HG03045 (cell line): Measurements from ENCODE around the gene PSEN1.

Experiments used
- ATAC-seq: cut with Tn5 transposase; IDR thresholded peaks from one replicate; pipeline ENCODE4 v1.9.1; 2021; ENCODE audit warnings: mild to moderate bottlenecking, moderate library complexity; ENCODE audit not compliant: unreplicated experiment

PSEN1 gene

DNA sequence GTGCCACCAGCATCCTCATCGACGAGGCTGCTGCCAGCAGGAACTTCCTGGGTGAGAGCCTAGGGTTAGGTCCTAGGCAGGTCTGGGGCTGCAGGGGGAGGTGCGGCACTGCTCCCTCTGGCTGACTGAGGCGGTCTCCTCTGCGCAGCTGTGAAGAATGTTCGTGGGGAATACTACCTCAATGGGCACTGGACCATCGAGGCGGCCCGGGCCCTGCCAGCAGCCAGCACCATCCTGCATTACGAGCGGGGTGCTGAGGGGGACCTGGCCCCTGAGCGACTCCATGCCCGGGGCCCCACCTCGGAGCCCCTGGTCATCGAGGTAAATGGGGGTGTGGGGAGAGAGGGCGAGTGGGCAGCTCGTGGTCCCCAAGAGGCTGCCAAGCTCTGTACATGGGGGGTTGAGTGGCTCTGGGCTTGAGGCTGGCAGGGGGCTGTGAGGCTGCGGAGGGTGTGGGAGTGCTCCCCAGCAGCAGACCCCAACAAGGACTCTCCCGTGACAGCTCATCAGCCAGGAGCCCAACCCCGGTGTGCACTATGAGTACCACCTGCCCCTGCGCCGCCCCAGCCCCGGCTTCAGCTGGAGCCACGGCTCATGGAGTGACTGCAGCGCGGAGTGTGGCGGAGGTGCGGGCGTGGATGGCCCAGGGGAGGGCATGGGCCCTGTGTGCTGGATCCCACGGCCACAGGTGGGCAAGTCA, 115.4 kb downstream of the PSEN1 start:
- no peak for ATAC-seq

DNA sequence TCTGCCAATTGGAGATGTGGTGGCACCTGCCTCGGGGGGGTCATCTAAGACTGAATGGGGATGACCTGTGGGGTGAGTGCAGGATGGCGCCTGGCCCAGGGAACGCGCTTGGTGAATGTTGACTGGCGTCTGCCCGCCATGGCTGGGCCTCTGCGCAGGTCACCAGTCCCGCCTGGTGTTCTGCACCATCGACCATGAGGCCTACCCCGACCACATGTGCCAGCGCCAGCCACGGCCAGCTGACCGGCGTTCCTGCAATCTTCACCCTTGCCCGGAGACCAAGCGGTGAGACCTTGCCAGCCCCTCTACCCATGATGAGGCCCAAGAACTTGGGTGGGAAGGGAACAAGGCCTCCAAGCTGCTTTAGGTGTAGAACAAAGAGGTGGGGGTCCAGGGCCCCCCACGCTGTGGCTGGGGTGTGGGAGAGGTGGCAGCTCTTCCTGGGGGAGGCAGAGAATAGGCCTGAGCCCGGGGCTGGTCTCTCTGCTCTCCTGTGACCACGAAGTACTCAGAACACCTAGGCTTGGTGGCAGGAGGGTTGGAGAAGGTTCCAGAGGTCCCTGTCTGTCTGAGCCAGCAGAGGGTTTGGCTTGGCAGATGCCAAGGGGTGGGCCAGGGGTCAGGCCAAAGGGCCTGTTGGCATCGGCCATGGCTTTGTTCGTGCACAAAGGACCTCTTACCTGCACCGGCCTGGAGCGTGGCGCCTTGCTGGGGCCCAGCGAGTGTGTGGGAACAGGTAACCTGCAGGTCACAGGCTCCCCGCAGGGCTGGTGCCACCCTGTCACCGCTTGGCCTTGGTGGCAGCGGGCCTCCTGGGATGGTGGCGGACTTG, 116.4 kb downstream of the PSEN1 start:
- no peak for ATAC-seq

DNA sequence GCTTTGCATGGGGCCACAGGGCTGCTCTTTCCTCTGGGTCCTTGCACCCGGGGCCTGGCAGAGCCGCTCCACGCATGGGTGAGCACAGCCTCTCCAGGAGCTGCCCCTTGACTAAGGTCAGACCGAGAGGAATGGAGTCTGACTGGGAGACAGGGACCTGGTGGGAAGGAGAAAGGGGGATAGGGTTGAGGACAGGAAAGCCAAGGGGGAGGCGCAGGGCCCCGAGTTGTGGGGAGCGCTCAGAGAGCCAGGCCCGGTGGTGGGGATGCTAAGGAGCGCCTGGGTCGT, 117.0 kb downstream of the PSEN1 start:
- ATAC-seq: no peak

DNA sequence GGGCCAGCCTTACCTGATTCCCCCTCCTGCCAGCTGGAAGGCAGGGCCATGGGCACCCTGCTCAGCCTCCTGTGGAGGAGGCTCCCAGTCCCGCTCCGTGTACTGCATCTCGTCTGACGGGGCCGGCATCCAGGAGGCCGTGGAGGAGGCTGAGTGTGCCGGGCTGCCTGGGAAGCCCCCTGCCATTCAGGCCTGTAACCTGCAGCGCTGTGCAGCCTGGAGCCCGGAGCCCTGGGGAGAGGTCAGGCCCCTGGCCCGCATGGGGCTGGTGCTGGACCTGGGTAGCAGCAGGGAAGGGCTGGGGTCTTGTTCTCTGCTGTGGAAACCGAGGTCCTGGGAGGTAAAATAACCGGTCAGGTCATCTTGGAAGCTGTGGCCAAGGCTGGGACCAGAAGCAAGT, 117.4 kb downstream of the PSEN1 start:
- no peak for ATAC-seq

GRCh38 chr14:73254247-73255004, 118.1 kb downstream of the PSEN1 start:
- no peak for ATAC-seq

- no peak for ATAC-seq
Observed at GRCh38 chr14:73255005-73255400, 118.7 kb downstream of the PSEN1 start.

DNA sequence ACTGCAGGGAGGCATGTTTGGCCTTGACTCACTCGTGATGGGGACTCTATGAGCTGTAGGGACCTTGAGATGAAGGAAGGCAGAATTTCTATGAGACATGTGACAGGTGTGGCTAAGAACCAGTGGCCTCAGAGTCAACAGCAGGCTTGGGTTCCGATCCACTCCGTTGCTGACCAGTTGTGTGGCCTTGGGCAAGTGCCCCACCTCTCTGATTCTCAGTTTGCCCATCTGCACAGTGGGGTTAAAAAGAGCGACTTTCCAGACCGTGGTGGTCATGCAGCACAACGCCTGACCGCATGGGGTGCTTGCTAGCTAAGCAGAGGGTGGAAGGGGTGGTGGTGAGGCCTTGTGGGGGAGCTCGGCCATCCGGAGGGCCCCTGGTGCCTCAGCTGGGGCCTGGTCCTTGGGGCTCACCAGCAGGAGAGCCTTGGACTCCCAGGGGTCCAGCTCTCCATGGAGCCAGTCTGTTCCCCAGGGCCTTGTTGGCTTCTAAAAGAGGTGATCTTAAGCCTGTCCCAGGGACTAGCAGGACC, 119.5 kb downstream of the PSEN1 start:
- ATAC-seq: no peak

GRCh38 chr14:73258076-73258475, 121.8 kb downstream of the PSEN1 start:
- no peak for ATAC-seq

DNA sequence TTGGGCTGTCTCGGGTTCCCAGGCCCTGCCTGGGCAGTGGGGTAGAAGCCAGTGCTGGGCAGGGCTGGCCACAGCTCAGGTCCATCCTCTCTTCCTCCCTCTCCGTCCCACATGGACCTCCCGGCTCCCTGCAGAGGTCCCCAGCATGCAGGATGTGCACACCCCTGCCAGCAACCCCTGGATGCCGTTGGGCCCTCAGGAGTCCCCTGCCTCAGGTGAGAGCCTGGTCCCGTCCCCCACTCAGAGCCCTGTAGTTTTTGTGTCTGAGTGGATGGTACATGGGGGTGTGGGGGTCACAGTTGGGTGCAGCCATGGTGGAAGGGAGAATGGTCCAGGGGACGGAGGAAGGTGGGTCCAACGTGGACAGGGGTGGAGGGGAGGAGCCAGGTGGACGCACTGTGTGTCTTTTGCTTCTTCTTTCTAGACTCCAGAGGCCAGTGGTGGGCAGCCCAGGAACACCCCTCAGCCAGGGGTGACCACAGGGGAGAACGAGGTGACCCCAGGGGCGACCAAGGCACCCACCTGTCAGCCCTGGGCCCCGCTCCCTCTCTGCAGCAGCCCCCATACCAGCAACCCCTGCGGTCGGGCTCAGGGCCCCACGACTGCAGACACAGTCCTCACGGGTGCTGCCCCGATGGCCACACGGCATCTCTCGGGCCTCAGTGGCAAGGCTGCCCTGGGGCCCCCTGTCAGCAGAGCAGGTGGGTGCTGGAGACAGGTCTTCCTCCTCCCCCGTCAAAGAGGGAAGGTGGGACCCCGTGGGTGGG, 122.7 kb downstream of the PSEN1 start:
- no peak for ATAC-seq

- ATAC-seq: no peak
Observed at GRCh38 chr14:73259837-73260236, 123.5 kb downstream of the PSEN1 start.

DNA sequence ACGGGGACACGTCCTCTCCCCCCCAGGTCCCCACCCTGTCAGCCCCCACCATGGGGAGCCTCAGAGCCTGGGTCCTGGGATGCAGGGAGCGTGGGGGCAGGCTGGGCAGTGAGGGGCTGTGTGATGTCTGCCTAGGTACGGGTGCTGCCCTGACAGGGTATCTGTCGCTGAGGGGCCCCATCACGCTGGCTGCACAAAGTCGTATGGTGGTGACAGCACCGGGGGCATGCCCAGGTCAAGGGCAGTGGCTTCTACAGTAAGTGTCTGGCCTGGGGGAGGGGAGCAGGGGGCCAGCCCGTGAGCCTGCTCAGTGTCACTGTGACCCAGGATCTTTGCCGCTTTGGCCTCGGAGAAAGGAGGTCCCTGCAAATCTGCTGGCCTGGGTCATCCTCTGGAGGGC, 124.3 kb downstream of the PSEN1 start:
- no peak for ATAC-seq

- no peak for ATAC-seq
Observed at GRCh38 chr14:73261075-73261474, 124.8 kb downstream of the PSEN1 start.

- no peak for ATAC-seq
Observed at GRCh38 chr14:73261520-73262426, 125.5 kb downstream of the PSEN1 start.

DNA sequence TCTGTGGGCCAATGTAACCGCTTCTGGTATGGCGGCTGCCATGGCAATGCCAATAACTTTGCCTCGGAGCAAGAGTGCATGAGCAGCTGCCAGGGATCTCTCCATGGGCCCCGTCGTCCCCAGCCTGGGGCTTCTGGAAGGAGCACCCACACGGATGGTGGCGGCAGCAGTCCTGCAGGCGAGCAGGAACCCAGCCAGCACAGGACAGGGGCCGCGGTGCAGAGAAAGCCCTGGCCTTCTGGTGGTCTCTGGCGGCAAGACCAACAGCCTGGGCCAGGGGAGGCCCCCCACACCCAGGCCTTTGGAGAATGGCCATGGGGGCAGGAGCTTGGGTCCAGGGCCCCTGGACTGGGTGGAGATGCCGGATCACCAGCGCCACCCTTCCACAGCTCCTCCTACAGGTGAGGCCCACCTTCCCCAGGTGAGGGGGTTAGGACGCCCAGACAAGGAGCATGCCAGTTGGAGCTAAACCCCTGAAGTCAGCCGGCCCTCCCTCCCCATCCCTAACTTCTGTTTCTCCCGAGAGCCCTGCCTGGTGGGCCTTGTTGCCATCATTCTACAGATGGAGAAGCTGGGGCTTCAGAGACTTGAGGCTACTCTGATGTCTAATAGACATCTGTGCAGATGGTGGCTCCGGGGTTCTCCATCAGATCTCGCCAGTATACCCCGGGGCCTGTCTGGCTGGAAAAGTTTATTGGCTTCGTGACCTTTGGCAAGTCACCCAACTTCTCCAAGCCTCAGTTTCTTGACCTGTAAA, 126.3 kb downstream of the PSEN1 start:
- no peak for ATAC-seq

- no peak for ATAC-seq
Observed at GRCh38 chr14:73263606-73264005, 127.3 kb downstream of the PSEN1 start.

GRCh38 chr14:73264080-73264884, 128.0 kb downstream of the PSEN1 start:
- ATAC-seq: no peak

DNA sequence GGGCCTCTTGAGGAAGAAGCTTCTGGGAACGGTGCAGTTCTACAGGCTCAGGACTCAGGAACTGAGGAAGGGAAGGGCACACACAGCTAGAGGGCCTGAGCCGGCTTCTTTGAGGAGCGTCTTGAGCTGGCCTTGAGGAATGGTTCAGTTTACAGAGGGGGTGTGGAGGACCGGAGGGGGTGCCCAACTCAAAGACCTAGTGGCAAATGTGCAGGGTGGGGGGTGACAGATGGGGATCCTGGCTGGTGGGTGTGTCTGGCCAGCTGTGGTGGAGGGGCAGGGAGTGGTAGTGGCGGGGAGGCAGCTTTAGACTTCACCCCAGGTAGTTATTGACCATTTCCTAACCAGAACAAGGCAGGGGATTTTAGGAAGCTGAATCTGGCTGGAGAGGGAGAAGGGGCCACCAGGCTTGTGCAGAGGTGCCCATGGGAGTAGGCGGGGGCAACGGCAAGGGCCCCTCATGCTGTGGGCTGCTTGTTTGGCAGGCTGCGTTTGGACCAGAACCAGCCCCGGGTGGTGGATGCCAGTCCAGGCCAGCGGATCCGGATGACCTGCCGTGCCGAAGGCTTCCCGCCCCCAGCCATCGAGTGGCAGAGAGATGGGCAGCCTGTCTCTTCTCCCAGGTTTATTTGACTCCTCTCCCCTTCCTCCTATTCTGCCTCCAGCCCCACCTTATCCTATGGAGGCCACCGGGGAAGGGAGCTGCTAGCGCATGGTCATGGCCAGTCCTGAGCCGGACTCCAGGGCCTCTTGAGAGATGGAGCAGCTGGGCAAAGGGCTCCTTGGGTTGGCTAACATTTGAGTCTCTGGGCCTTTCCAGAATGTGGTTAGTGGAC, 128.8 kb downstream of the PSEN1 start:
- ATAC-seq: no peak

DNA sequence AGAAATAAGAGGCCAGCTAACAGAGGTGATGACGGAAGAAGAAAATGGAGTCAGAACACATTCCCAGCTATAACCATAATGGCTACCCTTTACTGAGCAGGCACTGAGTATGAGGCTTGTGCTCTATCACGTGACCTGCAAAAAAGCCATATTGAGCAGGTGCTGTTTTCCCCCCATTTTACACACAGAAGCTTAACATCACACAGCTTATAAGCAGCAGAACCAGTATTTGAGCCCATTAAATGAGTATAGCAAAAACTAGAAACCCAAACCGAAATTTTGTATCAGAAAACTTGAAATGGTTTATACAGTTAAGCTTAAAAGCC, 129.4 kb downstream of the PSEN1 start:
- no peak for ATAC-seq
